HG03442 (cell line): Measurements from ENCODE around the gene ASPG.

ENCODE experiments used
- ATAC-seq: cut with Tn5 transposase; IDR thresholded peaks from one replicate; pipeline ENCODE4 v1.9.1; 2021; ENCODE audit warnings: mild to moderate bottlenecking, moderate library complexity; ENCODE audit not compliant: unreplicated experiment

The ASPG gene

GRCh38 chr14:104085032-104085888 is at the start of gene ASPG:
TSS of gene ASPG (plus strand) at chr14:104085700. CDS start at chr14:104085771, 71 bp downstream.
- ATAC-seq: no peak

GRCh38 chr14:104036212-104036611 is 49.3 kb upstream of the ASPG start:
- no peak for ATAC-seq

GRCh38 chr14:104037074-104037473 is 48.4 kb upstream of the ASPG start:
- ATAC-seq: no peak

- no peak for ATAC-seq
These were observed 47.6 kb upstream of the ASPG start for GRCh38 chr14:104037903-104038302.

DNA sequence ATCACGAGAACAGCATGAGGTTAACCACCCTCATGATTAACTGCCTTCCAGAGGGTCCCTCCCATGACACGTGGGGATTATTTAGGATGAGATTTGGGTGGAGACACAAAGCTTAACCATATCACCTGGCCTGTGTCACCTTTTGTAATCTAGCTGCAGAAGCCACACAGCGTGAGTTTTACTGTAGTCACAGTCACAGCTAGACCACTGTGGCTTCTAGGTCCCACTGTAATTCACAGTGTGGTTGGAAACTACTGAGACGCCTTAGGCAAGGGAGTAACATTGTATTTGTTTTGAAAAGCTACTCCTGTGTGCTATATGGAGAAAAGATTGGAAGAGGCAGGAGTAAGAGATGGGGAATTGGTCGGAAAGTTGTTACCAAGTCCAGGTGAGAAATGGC is 46.3 kb upstream of the ASPG start:
- no peak for ATAC-seq

DNA sequence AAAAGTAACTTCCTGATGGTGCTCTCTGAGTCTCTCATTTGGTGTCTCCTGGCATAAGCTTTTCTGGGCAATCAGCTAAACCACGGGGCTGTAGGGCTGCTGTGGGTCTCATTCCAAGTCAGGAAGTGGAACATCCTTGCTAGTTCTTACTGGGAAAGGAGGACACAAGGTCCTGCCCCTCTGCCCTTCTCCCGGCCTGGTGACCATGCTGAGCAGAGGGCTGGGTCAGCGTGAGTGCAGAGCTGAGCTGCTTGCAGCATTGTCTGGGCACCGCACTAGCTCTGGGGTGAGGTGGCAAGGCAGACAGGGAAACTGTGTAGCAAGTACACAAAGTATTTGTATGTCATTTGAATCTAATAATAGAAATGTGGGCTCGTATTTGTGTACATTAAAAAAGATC is 45.0 kb upstream of the ASPG start:
- ATAC-seq: no peak

GRCh38 chr14:104041430-104042104 is 43.9 kb upstream of the ASPG start:
- no peak for ATAC-seq

- no peak for ATAC-seq
These were observed 41.5 kb upstream of the ASPG start for GRCh38 chr14:104044016-104044415.

GRCh38 chr14:104047761-104048160 is 37.7 kb upstream of the ASPG start:
- no peak for ATAC-seq

DNA sequence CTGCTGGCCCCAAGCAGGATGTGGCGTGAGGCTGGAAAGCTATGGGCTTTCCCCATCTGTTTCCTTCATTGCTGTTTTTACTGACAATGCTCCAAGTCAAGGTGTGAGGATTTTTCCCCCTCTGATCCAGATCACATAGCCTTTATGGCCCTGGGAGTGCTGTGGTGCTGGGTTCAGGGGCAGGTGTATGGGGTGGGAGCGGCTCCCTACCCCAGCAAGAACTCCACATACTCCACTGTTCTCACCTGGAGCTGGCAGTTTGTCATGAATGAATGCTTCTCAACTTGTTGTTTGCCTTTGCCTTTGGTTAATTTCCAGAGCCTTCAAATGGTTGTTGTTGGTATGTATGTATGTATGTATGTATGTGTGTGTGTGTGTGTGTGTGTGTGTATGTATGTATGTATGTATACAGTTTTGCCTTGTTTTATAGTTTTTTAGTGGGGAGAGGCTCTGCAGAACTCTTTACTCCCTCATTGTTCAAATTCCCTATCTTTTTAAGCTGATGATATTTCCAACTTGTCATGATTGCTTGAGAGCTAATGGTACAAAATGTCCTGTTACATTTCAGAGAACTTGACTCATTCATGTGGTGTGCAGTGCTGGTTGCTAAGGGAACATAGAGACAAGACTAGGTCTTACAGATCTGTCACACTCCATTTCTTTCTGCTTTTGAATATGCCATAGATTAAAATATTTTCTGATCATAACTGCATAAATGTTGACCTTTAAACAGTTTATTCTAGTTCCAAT is 36.6 kb upstream of the ASPG start:
- no peak for ATAC-seq

DNA sequence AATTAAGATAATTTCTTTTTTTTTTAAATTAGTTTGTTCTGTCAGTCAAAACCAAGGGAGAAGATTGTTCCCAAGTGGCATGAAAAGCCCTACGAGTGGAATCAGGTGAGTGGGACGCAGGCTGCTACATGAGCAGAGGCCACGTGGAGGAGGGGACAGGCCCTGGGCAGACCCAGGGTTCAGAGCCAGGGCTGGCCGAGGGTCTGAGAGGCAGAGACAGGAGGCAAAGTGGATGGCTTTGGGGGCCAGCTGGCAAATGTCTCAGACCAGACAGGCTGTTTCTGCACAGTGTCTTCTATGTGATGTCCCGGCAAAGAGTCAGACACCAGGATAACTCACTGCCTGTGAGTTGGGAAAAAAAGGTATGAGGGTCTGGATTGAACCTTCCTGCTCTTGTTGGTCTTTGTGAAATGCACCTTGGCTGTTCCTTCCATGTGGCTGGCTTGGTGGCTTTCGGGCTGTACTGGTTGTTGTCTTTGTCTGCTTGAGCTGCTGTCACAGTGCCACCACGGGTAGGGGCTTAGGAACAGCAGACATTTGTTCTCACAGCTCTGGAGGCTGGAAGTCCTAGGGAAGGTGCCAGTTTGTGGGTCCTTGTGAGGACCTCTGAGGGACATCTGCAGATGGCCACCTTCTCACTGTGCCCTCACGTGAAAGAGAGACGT is 35.8 kb upstream of the ASPG start:
- ATAC-seq: no peak

GRCh38 chr14:104051092-104051813 is 34.2 kb upstream of the ASPG start:
- ATAC-seq: no peak

- ATAC-seq: no peak
These were observed 31.1 kb upstream of the ASPG start for GRCh38 chr14:104054222-104054905.

GRCh38 chr14:104062281-104062680 is 23.2 kb upstream of the ASPG start:
- ATAC-seq: no peak

DNA sequence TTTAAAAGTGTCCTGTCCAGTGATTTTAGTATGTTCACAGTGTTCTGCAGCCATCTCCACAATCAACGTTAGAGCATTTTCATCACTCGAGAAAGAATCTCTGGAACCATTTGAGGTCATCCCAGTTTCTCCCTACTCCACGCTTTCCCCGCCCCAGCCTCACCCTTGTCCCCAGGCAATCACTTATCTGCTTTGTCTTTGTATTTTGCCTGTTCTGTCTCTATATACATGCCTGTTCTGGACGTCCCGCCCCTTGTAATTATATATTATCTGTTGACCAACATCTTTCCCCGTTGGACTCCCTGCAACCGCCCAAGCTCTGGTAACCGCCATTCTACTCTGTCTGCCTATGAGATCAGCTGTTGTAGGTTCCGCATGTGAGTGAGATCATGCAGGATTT is 21.5 kb upstream of the ASPG start:
- ATAC-seq: no peak

GRCh38 chr14:104066279-104066678 is 19.2 kb upstream of the ASPG start:
- no peak for ATAC-seq

DNA sequence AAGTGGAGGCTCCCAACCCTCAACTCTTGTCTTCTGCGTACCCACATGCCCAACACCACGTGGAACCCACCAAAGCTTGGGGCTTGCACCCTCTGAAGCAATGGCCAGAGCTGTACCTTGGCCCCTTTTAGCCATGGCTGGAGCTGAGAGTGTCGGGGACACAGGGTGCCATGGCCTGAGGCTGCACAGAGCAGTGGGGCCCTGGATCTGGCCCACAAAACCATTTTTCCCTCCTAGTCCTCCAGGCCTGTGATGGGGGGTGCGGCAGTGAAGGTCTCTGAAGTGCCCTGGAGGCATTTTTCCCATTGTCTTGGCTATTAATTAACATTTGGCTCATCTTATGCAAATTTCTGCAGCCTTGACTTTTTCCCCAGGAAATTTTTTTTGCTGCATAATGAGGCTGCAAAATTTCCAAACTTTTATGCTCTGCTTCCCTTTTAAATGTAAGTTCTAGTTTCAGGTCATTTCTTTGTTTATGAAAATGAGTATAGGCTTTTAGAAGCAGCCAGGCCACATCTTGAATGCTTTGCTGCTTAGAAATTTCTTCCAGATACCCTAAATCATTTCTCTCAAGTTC is 18.7 kb upstream of the ASPG start:
- ATAC-seq: no peak

DNA sequence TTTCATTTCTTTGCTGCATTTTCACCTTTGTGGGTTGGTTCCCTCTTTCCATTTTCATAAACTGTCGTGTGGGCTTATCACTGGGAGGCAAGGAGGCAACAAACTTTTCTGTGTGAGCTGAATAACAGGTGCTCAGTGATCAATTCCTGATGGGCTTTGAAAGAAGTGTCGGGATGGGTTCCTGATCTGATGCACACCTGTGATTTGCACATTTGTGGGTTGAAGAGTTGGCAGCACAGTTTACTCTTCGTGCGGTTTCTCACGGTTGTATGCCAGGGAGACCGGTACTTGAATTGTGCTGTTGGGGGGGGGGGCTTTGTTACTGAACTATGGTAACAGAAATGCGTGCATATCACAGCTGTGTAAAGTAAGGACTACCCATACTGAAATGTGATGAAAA is 16.0 kb upstream of the ASPG start:
- ATAC-seq: no peak

DNA sequence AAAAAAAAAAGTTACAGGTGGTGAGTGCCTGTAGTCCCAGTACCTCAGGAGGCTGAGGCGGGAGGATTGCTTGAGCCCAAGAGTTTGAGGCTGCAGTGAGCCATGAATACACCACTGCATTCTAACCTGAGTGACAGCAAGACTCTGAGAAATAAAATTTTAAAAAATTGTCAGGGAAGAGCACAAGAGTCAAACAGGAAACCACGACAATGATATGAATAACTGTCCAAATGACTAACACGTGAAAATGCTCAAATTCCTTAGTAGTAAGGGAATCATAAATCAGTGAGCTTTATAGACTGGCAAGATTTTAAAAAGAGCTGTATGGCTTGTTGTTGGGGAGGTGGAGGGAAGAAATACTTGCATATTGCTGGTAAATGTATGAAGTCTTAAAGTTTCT is 12.9 kb upstream of the ASPG start:
- ATAC-seq: no peak

GRCh38 chr14:104073764-104074163 is 11.7 kb upstream of the ASPG start:
- ATAC-seq: no peak
